H9 (cell line): ENCODE measurements around the gene CTDSPL2. TPM values are rescaled to one million over a fixed set of nuclear protein-coding genes. Genes with fewer than 3 reads are reported as not detected.
"Not testable (repeated sequence)": the region's sequence is repeated elsewhere in the genome, so short reads cannot be mapped to it uniquely, and the experiment has no call there.

Experiments
- DNase-seq: peaks from one replicate; pipeline ENCODE4 v3.0.0-alpha.2; 2017
- H2AFZ ChIP-seq: one replicate; pipeline ENCODE4 v1.6.1; 2013; ENCODE audit warnings: mild to moderate bottlenecking, low read length, control low read depth, moderate library complexity
- H2AK5ac ChIP-seq: 2 replicates; pipeline ENCODE4 v1.6.1; 2013; ENCODE audit warnings: low read length, control low read depth, mixed read lengths; ENCODE audit not compliant: insufficient read length
- H2BK120ac ChIP-seq: one replicate; pipeline ENCODE4 v1.6.1; 2013; ENCODE audit warnings: low read depth, mild to moderate bottlenecking, low read length, control low read depth, inconsistent platforms; ENCODE audit not compliant: poor library complexity, severe bottlenecking
- H2BK12ac ChIP-seq: 2 replicates; pipeline ENCODE4 v1.6.1; 2013; ENCODE audit warnings: low read length, control low read depth, mixed read lengths, low read depth; ENCODE audit not compliant: insufficient read length
- H2BK15ac ChIP-seq: 2 replicates; pipeline ENCODE4 v1.6.1; 2013; ENCODE audit warnings: low read depth, low read length, control low read depth
- H2BK20ac ChIP-seq: one replicate; pipeline ENCODE4 v1.6.1; 2013; ENCODE audit warnings: low read depth, mild to moderate bottlenecking, low read length, control low read depth, inconsistent platforms; ENCODE audit not compliant: poor library complexity, severe bottlenecking
- H2BK5ac ChIP-seq: 2 replicates; pipeline ENCODE4 v1.6.1; 2013; ENCODE audit warnings: low read length, control low read depth, mixed read lengths; ENCODE audit not compliant: insufficient read length
- H3K14ac ChIP-seq: 2 replicates; pipeline ENCODE4 v1.6.1; 2013; ENCODE audit warnings: low read length, control low read depth; ENCODE audit not compliant: insufficient read depth
- H3K18ac ChIP-seq: 2 replicates; pipeline ENCODE4 v1.6.1; 2013; ENCODE audit warnings: low read depth, mild to moderate bottlenecking, mixed read lengths, low read length, control low read depth; ENCODE audit not compliant: insufficient read length
- H3K23ac ChIP-seq: 2 replicates; pipeline ENCODE4 v1.6.1; 2013; ENCODE audit warnings: low read length, control low read depth, mixed read lengths, low read depth; ENCODE audit not compliant: insufficient read length
- H3K23me2 ChIP-seq: 2 replicates; pipeline ENCODE4 v1.6.1; 2013; ENCODE audit warnings: low read depth, mild to moderate bottlenecking, mixed read lengths, low read length, control low read depth; ENCODE audit not compliant: insufficient read length, poor library complexity, severe bottlenecking
- H3K27ac ChIP-seq: 2 replicates; pipeline ENCODE4 v1.5.1; 2013; ENCODE audit warnings: low read length, control low read depth, mixed read lengths, low read depth; ENCODE audit not compliant: insufficient read length
- H3K27me3 ChIP-seq: 2 replicates; pipeline ENCODE4 v1.6.1; 2013; ENCODE audit warnings: low read length, control low read depth, inconsistent platforms; ENCODE audit not compliant: insufficient read depth
- H3K4ac ChIP-seq: 2 replicates; pipeline ENCODE4 v1.6.1; 2013; ENCODE audit warnings: low read depth, mild to moderate bottlenecking, control low read depth, inconsistent platforms, low read length, moderate library complexity
- H3K4me1 ChIP-seq: 2 replicates; pipeline ENCODE4 v1.6.1; 2013; ENCODE audit warnings: low read length, control low read depth, inconsistent platforms; ENCODE audit not compliant: insufficient read depth
- H3K4me2 ChIP-seq: 2 replicates; pipeline ENCODE4 v1.6.1; 2013; ENCODE audit warnings: low read length, control low read depth, mixed read lengths; ENCODE audit not compliant: insufficient read length, insufficient read depth
- H3K56ac ChIP-seq: 2 replicates; pipeline ENCODE4 v1.6.1; 2013; ENCODE audit warnings: low read depth, mild to moderate bottlenecking, mixed read lengths, low read length, control low read depth; ENCODE audit not compliant: insufficient read length
- H3K79me1 ChIP-seq: 2 replicates; pipeline ENCODE4 v1.6.1; 2013; ENCODE audit warnings: low read depth, mild to moderate bottlenecking, moderate library complexity, low read length, control low read depth, inconsistent platforms; ENCODE audit not compliant: insufficient read depth, poor library complexity, severe bottlenecking
- H3K79me2 ChIP-seq: 2 replicates; pipeline ENCODE4 v1.6.1; 2013; ENCODE audit warnings: low read length, control low read depth, inconsistent platforms; ENCODE audit not compliant: insufficient read depth
- H3K9ac ChIP-seq: 2 replicates; pipeline ENCODE4 v1.6.1; 2013; ENCODE audit warnings: low read length, control low read depth, mixed read lengths; ENCODE audit not compliant: insufficient read length; ENCODE audit errors: extremely low read depth
- H3K9me3 ChIP-seq: one replicate; pipeline ENCODE4 v1.6.1; 2013; ENCODE audit warnings: low read depth, low read length, inconsistent platforms; ENCODE audit not compliant: control insufficient read depth
- H3T11ph ChIP-seq: one replicate; pipeline ENCODE4 v1.6.1; 2013; ENCODE audit warnings: mild to moderate bottlenecking, low read length, control low read depth, inconsistent platforms
- H4K20me1 ChIP-seq: one replicate; pipeline ENCODE4 v1.6.1; 2013; ENCODE audit not compliant: control insufficient read depth, insufficient read length, insufficient read depth
- H4K5ac ChIP-seq: 2 replicates; pipeline ENCODE4 v1.6.1; 2013; ENCODE audit warnings: low read depth, mild to moderate bottlenecking, mixed read lengths, low read length, control low read depth; ENCODE audit not compliant: insufficient read length
- H4K8ac ChIP-seq: replicated peaks from 2 replicates; pipeline ENCODE4 v1.6.1; 2013; ENCODE audit warnings: low read length, control low read depth, mixed read lengths, low read depth; ENCODE audit not compliant: insufficient read length
- H4K91ac ChIP-seq: 2 replicates; pipeline ENCODE4 v1.6.1; 2013; ENCODE audit warnings: low read depth, mild to moderate bottlenecking, moderate library complexity, mixed read lengths, low read length, control low read depth; ENCODE audit not compliant: insufficient read length
- H3K27ac Mint-ChIP-seq, 3 experiments: 2 replicates in 2 of 3; 3 replicates in 1 of 3; pipeline ENCODE4 v1.8.0; 2020 to 2021; ENCODE audit warnings: mixed read lengths in 3 of 3, mild to moderate bottlenecking in 1 of 3, moderate library complexity in 1 of 3
- H3K27me3 Mint-ChIP-seq: 2 replicates; pipeline ENCODE4 v1.8.0; 2021; ENCODE audit warnings: low read depth, mild to moderate bottlenecking, moderate library complexity, mixed read lengths
- H3K36me3 Mint-ChIP-seq, 3 experiments: 2 replicates in 2 of 3; 3 replicates in 1 of 3; pipeline ENCODE4 v1.8.0; 2020 to 2021; ENCODE audit warnings: low read depth in 3 of 3, mixed read lengths in 3 of 3; ENCODE audit not compliant: insufficient read depth in 1 of 3
- H3K4me1 Mint-ChIP-seq, 2 experiments: 2 replicates each; pipeline ENCODE4 v1.8.0; 2020; ENCODE audit warnings: mixed read lengths in 2 of 2
- H3K4me3 Mint-ChIP-seq, 2 experiments: 2 replicates in 1 of 2; 3 replicates in 1 of 2; pipeline ENCODE4 v1.8.0; 2020 to 2021; ENCODE audit warnings: mild to moderate bottlenecking in 2 of 2, mixed read lengths in 2 of 2, moderate library complexity in 1 of 2
- H3K9me3 Mint-ChIP-seq, 2 experiments: 2 replicates in 1 of 2; 3 replicates in 1 of 2; pipeline ENCODE4 v1.8.0; 2020; ENCODE audit warnings: mild to moderate bottlenecking in 2 of 2, mixed read lengths in 2 of 2, moderate library complexity in 1 of 2
- CTCF ChIP-seq: fragments of 200-600 bp; sonication (generic); conservative IDR thresholded peaks from 3 replicates; pipeline ENCODE4 v1.8.0; 2021; ENCODE audit warnings: antibody characterized with exemption, mild to moderate bottlenecking
- WGBS: extraction: QIAGEN DNeasy Blood & Tissue Kit; methylation state at CpG from one replicate; pipeline ENCODE4 v1.1.7; 2013; ENCODE audit warnings: missing lambda C conversion rate, low lambda C conversion rate, mixed read lengths; ENCODE audit not compliant: insufficient read length; ENCODE audit errors: extremely low coverage; 5-methylcytosine and 5-hydroxymethylcytosine counted together
- total RNA-seq: library from RNA; stranded (reverse); gene quantifications from 2 replicates; pipeline ENCODE4 v1.2.1, GENCODE V29; 2021

Gene CTDSPL2
- total RNA-seq, 1 experiment from 2014 or later = 78.8 TPM

- no peak overlapping the region for H2BK120ac ChIP-seq
- no peaks in the 10 kb centered on the region for H4K20me1 ChIP-seq
- no peak overlapping the region for H3K14ac ChIP-seq
- H2BK5ac ChIP-seq = no peak overlapping the region
- H3K4me1 ChIP-seq = no peaks in the 10 kb centered on the region
- Mint-ChIP-seq H3K4me1 (peaks cover 5 to 9% of the 10 kb centered on the region in 2 experiments), H3K9me3 (no peaks in the 10 kb centered on the region), H3K4me3 (no peak overlapping the region), H3K27me3 (no peaks in the 10 kb centered on the region), H3K36me3 (peaks cover 1 to 16% (median 10%) of the 10 kb centered on the region in 3 experiments; a peak in 5 of 7 replicates), H3K27ac (peak overlapping the region in 2 of 3 experiments; percentile 3 to 8; a peak in 2 of 7 replicates)
- H3K23me2 ChIP-seq = peaks cover under 1% of the 10 kb centered on the region
- no peak overlapping the region for H2AFZ ChIP-seq
- no peak overlapping the region for H4K91ac ChIP-seq
- no peak overlapping the region for H3K27ac ChIP-seq
- TF ChIP-seq CTCF = no peak
- no peak overlapping the region for H4K8ac ChIP-seq
- no peak overlapping the region for H3K56ac ChIP-seq
- H3K9me3 ChIP-seq = no peaks in the 10 kb centered on the region
- H3K9ac ChIP-seq = no peak overlapping the region
- H4K5ac ChIP-seq = no peak overlapping the region
- H3K27me3 ChIP-seq = no peaks in the 10 kb centered on the region
- H3K4ac ChIP-seq = no peak overlapping the region
- no peak overlapping the region for H2BK20ac ChIP-seq
- no peak overlapping the region for H3K23ac ChIP-seq
- no peak overlapping the region for H3K18ac ChIP-seq
- H3K4me2 ChIP-seq = no peak overlapping the region
- WGBS = no CpG with 5 or more reads among the region's 3 CpGs
- H2BK12ac ChIP-seq = no peak overlapping the region
- H3T11ph ChIP-seq = no peak overlapping the region
- no peak for DNase-seq
- no peak overlapping the region for H2BK15ac ChIP-seq
- no peak overlapping the region for H2AK5ac ChIP-seq
- no peaks in the 10 kb centered on the region for H3K79me2 ChIP-seq
- H3K79me1 ChIP-seq = no peaks in the 10 kb centered on the region
These were observed 103.2 kb downstream of the CTDSPL2 start for GRCh38 chr15:44530653-44531052.

- H4K8ac ChIP-seq, H3K14ac ChIP-seq, H2BK12ac ChIP-seq, H3K9ac ChIP-seq, H3K27ac Mint-ChIP-seq, H3K23me2 ChIP-seq, H3K79me1 ChIP-seq, H3K4ac ChIP-seq, H2AFZ ChIP-seq, H3K4me1 ChIP-seq, H2BK20ac ChIP-seq, H3K9me3 ChIP-seq, H4K20me1 ChIP-seq, H3K27me3 Mint-ChIP-seq, DNase-seq, H2AK5ac ChIP-seq, H3K23ac ChIP-seq, H2BK5ac ChIP-seq, H4K5ac ChIP-seq, H3K27ac ChIP-seq, H3K4me2 ChIP-seq, H3K9me3 Mint-ChIP-seq, H3T11ph ChIP-seq, H3K56ac ChIP-seq, H3K79me2 ChIP-seq, H3K18ac ChIP-seq, H2BK120ac ChIP-seq, H2BK15ac ChIP-seq, H4K91ac ChIP-seq, H3K27me3 ChIP-seq, H3K4me3 Mint-ChIP-seq: not testable (repeated sequence)
- peaks cover 1 to 13% (median 6%) of the 10 kb centered on the region in 3 experiments; a peak in 5 of 7 replicates for H3K36me3 Mint-ChIP-seq
- H3K4me1 Mint-ChIP-seq = peaks cover 10 to 14% of the 10 kb centered on the region in 2 experiments
- WGBS = no CpG with 5 or more reads among the region's 5 CpGs
These were observed 104.8 kb downstream of the CTDSPL2 start for GRCh38 chr15:44532275-44532674.
